ENCODE results near the gene KIR3DL3. TPM values are rescaled to one million over a fixed set of nuclear protein-coding genes. Genes with fewer than 3 reads are reported as not detected.
"Not testable (repeated sequence)": the region's sequence is repeated elsewhere in the genome, so short reads cannot be mapped to it uniquely, and the experiment has no call there.

Gene KIR3DL3
- not detected in 2 replicates for total RNA-seq

DNA sequence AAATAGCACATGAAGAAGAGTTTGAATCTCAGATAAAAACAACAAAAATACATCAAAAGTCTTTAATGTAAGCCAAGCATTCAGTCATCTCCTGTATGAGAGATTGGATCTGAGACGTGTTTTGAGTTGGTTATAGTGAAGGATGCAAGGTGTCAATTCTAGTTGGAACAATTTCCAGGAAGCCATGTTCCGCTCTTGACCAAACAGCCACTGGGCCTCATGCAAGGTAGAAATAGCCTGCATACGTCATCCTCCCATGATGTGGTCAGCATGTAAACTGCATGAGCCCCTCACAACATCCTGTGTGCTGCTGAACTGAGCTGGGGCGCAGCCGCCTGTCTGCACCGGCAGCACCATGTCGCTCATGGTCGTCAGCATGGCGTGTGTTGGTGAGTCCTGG, at the start of gene KIR3DL3:
KIR3DL3 (plus strand) TSS at position 301 of the 400 bp plus-strand sequence; CDS start at position 356, 55 bp downstream.
- Mint-ChIP-seq H3K4me3 (no peak within 1 kb of the TSS), H3K9me3 (peaks cover 21% of the 10 kb centered on the region), H3K27me3 (ENCODE audit: insufficient read depth) (peaks cover 1% of the 10 kb centered on the region), H3K27ac (no peak within 1 kb of the TSS), H3K4me1 (ENCODE audit: low read depth) (no peaks in the 10 kb centered on the region), H3K36me3 (ENCODE audit: low read depth) (no peaks in the 10 kb centered on the region)
- intact Hi-C loops (cut with micrococcal nuclease): no loop called here
- no peak for DNase-seq (ENCODE audit: low spot score)

DNA sequence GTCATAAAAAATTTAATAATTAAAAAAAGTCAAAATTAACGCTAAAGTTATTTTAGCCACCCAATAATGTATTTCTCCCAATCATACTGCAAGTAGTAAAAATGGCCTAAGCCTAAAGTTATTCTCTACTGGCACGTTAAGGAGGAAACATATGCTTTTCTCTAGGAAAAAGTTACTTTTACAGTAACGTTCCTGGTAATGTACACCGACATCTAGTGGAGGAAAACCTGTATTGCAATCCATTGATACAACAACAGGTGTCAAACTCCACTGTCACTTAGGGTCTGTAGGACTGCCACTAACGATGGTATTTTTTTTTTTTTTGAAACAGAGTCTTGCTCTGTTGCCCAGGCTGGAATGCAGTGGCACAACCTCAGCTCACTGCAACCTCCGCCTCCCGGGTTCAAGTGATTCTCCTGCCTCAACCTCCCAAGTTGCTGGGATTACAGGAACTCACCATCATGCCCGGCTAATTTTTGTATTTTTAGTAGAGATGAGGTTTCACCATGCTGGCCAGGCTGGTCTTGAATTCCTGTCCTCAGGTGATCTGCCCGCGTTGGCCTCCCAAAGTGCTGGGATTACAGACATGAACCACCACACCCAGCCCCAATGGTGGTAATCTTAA, 47.9 kb upstream of the KIR3DL3 start:
- not testable (repeated sequence) for H3K4me1 Mint-ChIP-seq (ENCODE audit: low read depth); H3K27me3 Mint-ChIP-seq (ENCODE audit: insufficient read depth); DNase-seq (ENCODE audit: low spot score); H3K27ac Mint-ChIP-seq; H3K9me3 Mint-ChIP-seq; H3K36me3 Mint-ChIP-seq (ENCODE audit: low read depth); H3K4me3 Mint-ChIP-seq
- intact Hi-C loops (cut with micrococcal nuclease): loop anchor here (1.0 kb wide), 2 partner anchors 23 to 198 kb away; no protein-coding TSS in a partner anchor

DNA sequence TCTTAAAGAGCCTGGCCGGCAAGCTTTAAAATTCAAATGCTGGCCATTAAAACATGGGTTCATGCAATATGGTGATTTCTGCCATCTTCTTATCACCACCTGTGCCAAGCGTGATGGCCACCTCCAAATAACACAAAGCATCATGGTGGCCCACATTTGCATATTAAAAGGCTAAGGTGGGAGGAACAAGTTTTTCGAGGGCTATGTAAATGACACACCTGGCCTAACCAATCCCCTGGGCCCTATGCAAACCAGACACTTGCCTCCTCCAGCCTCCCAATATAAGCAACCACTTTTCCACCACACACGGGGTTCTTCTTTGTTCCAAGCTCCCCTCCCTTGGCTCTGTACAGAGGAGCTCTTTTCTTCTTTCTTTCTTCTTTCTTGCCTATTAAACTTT, 47.0 kb upstream of the KIR3DL3 start:
- H3K27me3 Mint-ChIP-seq (ENCODE audit: insufficient read depth): peaks cover 4% of the 10 kb centered on the region
- H3K36me3 Mint-ChIP-seq (ENCODE audit: low read depth): no peaks in the 10 kb centered on the region
- H3K27ac Mint-ChIP-seq: no peak overlapping the region
- intact Hi-C loops (cut with micrococcal nuclease): no loop called here
- H3K4me3 Mint-ChIP-seq: no peak overlapping the region
- no peaks in the 10 kb centered on the region for H3K9me3 Mint-ChIP-seq
- peaks cover 4% of the 10 kb centered on the region for H3K4me1 Mint-ChIP-seq (ENCODE audit: low read depth)
- DNase-seq (ENCODE audit: low spot score): no peak

DNA sequence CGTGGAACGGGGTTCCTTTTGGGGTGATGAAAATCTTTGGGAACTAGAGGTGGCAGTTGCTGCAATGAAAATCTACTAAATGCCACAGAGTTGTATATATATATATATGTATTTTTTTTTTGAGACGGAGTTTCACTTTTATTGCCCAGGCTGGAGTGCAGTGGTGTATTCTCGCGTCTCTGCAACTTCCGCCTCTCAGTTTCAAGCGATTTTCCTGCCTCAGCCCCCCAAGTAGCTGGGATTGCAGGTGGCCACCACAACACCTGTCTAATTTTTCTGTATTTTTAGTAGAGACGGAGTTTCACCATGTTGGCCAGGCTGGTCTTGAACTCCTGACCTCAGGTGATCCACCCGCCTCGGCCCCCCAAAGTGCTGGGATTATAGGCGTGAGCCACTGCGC, 42.6 kb upstream of the KIR3DL3 start:
- DNase-seq (ENCODE audit: low spot score); H3K4me1 Mint-ChIP-seq (ENCODE audit: low read depth); intact Hi-C loops (cut with micrococcal nuclease); H3K27me3 Mint-ChIP-seq (ENCODE audit: insufficient read depth); H3K9me3 Mint-ChIP-seq; H3K4me3 Mint-ChIP-seq; H3K36me3 Mint-ChIP-seq (ENCODE audit: low read depth); H3K27ac Mint-ChIP-seq: not testable (repeated sequence)

DNA sequence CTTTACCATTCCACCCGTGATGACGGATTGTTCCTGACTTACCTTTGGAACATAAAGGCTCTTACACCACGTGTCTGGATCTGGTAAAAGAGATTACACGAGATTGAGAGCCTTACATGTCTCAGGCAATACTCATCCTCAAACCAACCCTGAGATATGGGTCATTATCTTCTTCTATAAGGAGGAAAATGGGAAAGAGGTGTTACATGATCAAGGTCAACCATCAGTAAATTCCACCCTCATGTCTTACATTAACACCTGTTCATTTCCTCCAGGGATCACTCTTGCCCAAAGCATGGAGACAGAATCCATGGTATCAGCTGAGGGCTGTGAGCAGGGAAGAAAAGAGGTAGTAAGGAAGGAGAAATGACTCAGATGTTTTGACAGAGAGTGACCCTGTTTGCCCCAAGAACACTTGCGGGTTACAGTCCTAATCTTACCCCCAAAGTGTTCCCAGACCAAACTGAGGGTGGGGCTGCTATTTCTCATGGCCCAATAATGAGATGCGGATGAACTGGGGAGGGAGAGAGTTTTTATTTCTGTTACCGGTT, 41.9 kb upstream of the KIR3DL3 start:
- intact Hi-C loops (cut with micrococcal nuclease): no loop called here
- DNase-seq (ENCODE audit: low spot score): no peak
- Mint-ChIP-seq H3K27me3 (ENCODE audit: insufficient read depth) (peaks cover 3% of the 10 kb centered on the region), H3K4me1 (ENCODE audit: low read depth) (no peaks in the 10 kb centered on the region), H3K27ac (no peak overlapping the region), H3K9me3 (no peaks in the 10 kb centered on the region), H3K4me3 (no peak overlapping the region), H3K36me3 (ENCODE audit: low read depth) (no peaks in the 10 kb centered on the region)

DNA sequence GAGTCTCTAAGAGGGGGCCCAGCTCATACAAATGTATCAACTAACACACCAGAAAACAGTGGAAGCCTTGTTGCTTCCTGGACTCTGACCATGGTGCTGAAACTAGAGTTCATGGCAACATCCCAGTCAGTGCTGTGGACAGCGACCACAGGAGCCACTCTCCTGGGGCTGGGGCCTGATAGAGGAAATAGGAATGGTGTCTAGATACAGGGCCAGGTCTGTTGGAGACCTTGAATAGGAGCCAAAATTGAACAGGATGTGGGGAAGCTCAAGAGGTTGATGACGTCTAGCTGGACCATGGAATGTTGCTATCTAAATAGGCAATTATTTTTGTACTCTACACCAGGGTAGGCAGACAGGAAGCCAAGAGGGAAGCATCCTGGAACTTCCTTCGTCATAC, 39.7 kb upstream of the KIR3DL3 start:
- intact Hi-C loops (cut with micrococcal nuclease): no loop called here
- no peak for DNase-seq (ENCODE audit: low spot score)
- Mint-ChIP-seq H3K4me3 (no peak overlapping the region), H3K27ac (no peak overlapping the region), H3K27me3 (ENCODE audit: insufficient read depth) (peaks cover 3% of the 10 kb centered on the region), H3K36me3 (ENCODE audit: low read depth) (no peaks in the 10 kb centered on the region), H3K4me1 (ENCODE audit: low read depth) (no peaks in the 10 kb centered on the region), H3K9me3 (no peaks in the 10 kb centered on the region)

DNA sequence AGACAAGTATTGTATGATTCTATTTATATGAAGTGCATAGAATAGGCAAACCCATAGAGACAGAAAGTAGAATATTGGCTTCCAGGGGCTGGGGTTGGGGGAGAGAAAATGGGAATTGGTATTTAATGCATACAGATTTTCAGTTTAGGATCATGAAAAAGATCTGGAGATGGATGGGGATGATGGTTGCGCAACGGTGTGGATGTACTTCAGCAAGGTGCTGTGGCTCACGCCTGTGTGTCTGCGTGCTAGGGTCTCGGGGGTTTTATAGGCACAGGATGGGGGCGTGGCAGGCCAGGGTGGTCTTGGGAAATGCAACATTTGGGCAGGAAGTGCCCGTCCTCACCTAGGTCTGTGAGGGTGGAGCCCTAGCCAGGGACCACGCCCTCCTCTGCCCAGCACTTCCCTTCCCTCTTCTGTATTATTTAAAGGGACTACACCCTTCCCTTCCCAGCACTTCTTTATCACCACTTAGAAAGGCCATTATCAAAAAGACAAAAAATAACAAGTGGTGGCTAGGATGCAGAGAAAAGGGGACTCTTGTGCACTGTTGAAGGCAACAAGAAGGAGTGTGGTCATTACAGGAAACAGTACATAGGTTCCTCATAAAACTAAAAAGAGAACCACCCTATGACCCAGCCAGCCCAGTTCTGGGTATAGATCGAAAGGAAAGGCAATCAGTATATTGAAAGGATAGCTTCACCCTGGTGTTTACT, 32.5 kb upstream of the KIR3DL3 start:
- Mint-ChIP-seq H3K36me3 (ENCODE audit: low read depth) (no peaks in the 10 kb centered on the region), H3K4me3 (no peak overlapping the region), H3K27ac (no peak overlapping the region), H3K4me1 (ENCODE audit: low read depth) (no peaks in the 10 kb centered on the region), H3K9me3 (no peaks in the 10 kb centered on the region), H3K27me3 (ENCODE audit: insufficient read depth) (no peaks in the 10 kb centered on the region)
- intact Hi-C loops (cut with micrococcal nuclease): no loop called here
- DNase-seq (ENCODE audit: low spot score): no peak

DNA sequence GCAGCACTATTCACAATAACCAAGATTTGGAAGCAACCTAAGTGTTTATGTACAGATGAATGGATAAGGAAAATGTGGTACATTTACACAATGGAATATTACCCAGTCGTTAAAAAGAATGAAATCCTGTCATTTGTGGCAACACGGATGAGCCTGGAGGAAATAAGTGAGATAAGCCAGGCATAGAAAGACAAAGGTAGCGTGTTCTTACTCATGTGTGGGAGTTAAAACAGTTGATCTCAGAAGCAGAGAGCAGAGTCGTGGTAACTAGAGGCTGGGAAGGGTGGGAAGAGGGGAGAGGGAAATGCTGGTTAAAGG, 32.0 kb upstream of the KIR3DL3 start:
- no peak for DNase-seq (ENCODE audit: low spot score)
- Mint-ChIP-seq H3K4me3 (no peak overlapping the region), H3K36me3 (ENCODE audit: low read depth) (no peaks in the 10 kb centered on the region), H3K4me1 (ENCODE audit: low read depth) (no peaks in the 10 kb centered on the region), H3K27ac (no peak overlapping the region), H3K9me3 (no peaks in the 10 kb centered on the region), H3K27me3 (ENCODE audit: insufficient read depth) (no peaks in the 10 kb centered on the region)
- intact Hi-C loops (cut with micrococcal nuclease): no loop called here

DNA sequence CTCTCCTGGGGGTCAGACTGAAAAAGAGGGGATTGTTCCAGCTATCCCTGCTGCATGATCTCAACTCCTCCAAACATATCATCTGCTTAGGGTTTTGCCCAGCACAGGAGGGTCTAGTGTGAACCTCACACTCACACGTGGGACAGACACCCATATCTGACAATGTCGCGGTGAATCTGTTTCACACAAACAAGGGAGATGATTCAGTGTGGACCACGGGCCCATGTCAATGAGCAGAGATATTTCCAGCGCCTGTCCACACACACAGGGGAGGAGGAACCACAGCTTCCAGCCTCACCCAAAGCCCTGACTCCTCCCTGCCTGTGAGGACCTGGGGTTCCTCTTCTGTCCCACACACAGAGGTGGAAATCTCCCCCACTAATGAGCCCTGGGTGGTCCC, 29.6 kb upstream of the KIR3DL3 start:
- Mint-ChIP-seq H3K27me3 (ENCODE audit: insufficient read depth) (no peaks in the 10 kb centered on the region), H3K4me1 (ENCODE audit: low read depth) (no peaks in the 10 kb centered on the region), H3K4me3 (no peak overlapping the region), H3K27ac (no peak overlapping the region), H3K9me3 (no peaks in the 10 kb centered on the region), H3K36me3 (ENCODE audit: low read depth) (no peaks in the 10 kb centered on the region)
- intact Hi-C loops (cut with micrococcal nuclease): no loop called here
- no peak for DNase-seq (ENCODE audit: low spot score)

DNA sequence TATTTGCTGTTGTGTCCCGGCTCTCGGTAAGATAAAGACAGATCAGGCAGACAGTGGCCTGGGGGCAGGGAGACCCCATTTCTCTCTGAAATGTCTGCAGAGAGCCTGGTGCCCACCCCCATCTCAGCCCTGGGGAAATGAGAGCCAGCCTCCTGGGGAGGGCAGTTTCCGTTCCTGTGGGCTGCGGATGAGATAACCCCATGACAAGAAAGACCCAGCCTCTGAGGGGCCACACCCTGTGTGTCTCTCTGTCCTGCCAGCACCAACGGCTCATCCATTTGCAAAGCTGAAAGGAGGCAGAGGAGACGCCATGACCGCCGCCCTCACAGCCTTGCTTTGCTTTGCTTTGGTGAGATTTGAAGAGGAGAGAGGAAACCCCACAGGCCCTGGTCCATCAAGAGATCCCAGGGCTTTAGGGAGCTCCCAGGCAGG, 28.1 kb upstream of the KIR3DL3 start:
- intact Hi-C loops (cut with micrococcal nuclease): no loop called here
- H3K4me3 Mint-ChIP-seq: no peak overlapping the region
- no peaks in the 10 kb centered on the region for H3K9me3 Mint-ChIP-seq
- H3K27ac Mint-ChIP-seq: no peak overlapping the region
- H3K36me3 Mint-ChIP-seq (ENCODE audit: low read depth): no peaks in the 10 kb centered on the region
- no peaks in the 10 kb centered on the region for H3K4me1 Mint-ChIP-seq (ENCODE audit: low read depth)
- DNase-seq (ENCODE audit: low spot score): no peak
- no peaks in the 10 kb centered on the region for H3K27me3 Mint-ChIP-seq (ENCODE audit: insufficient read depth)

DNA sequence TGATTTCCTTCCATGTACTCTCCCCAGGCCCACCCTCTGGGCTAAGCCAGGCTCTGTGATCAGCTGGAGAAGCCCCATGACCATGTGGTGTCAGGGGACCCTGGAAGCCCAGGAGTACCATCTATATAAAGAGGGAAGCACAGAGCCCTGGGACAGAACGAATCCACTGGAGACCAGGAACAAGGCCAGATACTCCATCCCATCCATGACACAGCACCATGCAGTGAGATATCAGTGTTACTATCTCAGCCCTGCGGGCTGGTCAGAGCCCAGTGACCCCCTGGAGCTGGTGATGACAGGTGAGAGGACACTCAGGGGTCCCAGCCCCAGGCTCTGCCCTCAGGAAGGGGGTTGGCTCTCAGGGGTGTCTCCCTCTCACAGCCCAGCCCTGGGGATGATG, 27.5 kb upstream of the KIR3DL3 start:
- Mint-ChIP-seq H3K4me3 (no peak overlapping the region), H3K27ac (no peak overlapping the region), H3K9me3 (no peaks in the 10 kb centered on the region), H3K36me3 (ENCODE audit: low read depth) (no peaks in the 10 kb centered on the region), H3K27me3 (ENCODE audit: insufficient read depth) (no peaks in the 10 kb centered on the region), H3K4me1 (ENCODE audit: low read depth) (no peaks in the 10 kb centered on the region)
- no peak for DNase-seq (ENCODE audit: low spot score)
- intact Hi-C loops (cut with micrococcal nuclease): no loop called here

DNA sequence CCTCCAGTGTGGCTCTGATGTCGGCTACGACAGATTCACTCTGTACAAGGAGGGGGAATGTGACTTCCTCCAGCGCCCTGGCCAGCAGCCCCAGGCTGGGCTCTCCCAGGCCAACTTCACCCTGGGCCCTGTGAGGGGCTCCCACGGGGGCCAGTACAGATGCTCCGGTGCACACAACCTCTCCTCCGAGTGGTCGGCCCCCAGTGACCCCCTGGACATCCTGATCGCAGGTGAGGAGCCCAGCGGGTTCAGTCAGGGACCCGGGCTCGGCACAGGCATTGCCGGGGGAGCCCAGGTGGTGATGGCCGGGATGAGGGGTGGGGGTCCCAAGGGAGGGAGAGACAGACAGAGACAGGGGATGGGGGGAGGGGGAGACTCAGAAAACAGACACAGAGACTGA, 26.5 kb upstream of the KIR3DL3 start:
- H3K36me3 Mint-ChIP-seq (ENCODE audit: low read depth); intact Hi-C loops (cut with micrococcal nuclease); H3K27ac Mint-ChIP-seq; H3K27me3 Mint-ChIP-seq (ENCODE audit: insufficient read depth); H3K4me1 Mint-ChIP-seq (ENCODE audit: low read depth); H3K9me3 Mint-ChIP-seq; DNase-seq (ENCODE audit: low spot score); H3K4me3 Mint-ChIP-seq: not testable (repeated sequence)

DNA sequence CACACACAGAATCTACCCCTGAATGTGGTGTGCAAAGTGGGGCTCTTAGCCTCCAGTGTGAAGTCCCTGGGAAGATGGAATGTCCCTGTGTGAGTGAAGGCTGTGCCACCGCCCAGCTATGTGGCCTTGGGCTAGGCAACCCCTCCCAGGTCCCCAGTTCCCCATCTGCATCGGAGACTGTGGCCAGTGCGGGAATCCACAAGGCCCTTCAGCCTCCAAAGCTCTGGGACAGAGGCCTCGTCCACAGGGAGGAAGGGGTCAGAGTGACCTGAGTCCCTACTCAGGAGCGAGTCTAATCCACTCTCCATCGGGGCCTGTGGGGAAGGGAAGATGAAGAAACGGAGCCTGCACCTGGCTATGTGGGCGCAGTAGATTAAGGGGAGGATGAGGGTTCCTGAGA, 19.3 kb upstream of the KIR3DL3 start:
- H3K9me3 Mint-ChIP-seq: no peaks in the 10 kb centered on the region
- DNase-seq (ENCODE audit: low spot score): no peak

More for the DNA sequence above, 19.3 kb upstream of the KIR3DL3 start:
- Mint-ChIP-seq H3K27ac (no peak overlapping the region), H3K27me3 (ENCODE audit: insufficient read depth) (no peaks in the 10 kb centered on the region), H3K4me3 (no peak overlapping the region), H3K36me3 (ENCODE audit: low read depth) (no peaks in the 10 kb centered on the region), H3K4me1 (ENCODE audit: low read depth) (peaks cover 4% of the 10 kb centered on the region)
- intact Hi-C loops (cut with micrococcal nuclease): loop anchor here (5.0 kb wide), 1 partner anchor 808 kb away; no protein-coding TSS in a partner anchor

Data from activated T-helper 1 cell treated with anti-CD3 and anti-CD28 coated beads, Interleukin-12 subunit alpha, Interleukin-12 subunit beta, Interleukin-2, Interleukin-4 antibody, amounts not matched to agents 30 ng/mL and 10 ng/mL and 1 ng/mL, durations not matched to agents 14 hours and 24 hours and 36 hours (primary cell).